GM12801 (cell line): Measurements from ENCODE around the gene STBD1.

Experiments
- TF ChIP-seq, protein P1 (sequence below): IDR thresholded peaks from one replicate; pipeline ENCODE4 v1.5.1; 2011; ENCODE audit warnings: control low read depth; ENCODE audit not compliant: insufficient read length; ENCODE audit errors: extremely low read depth

The STBD1 gene

DNA sequence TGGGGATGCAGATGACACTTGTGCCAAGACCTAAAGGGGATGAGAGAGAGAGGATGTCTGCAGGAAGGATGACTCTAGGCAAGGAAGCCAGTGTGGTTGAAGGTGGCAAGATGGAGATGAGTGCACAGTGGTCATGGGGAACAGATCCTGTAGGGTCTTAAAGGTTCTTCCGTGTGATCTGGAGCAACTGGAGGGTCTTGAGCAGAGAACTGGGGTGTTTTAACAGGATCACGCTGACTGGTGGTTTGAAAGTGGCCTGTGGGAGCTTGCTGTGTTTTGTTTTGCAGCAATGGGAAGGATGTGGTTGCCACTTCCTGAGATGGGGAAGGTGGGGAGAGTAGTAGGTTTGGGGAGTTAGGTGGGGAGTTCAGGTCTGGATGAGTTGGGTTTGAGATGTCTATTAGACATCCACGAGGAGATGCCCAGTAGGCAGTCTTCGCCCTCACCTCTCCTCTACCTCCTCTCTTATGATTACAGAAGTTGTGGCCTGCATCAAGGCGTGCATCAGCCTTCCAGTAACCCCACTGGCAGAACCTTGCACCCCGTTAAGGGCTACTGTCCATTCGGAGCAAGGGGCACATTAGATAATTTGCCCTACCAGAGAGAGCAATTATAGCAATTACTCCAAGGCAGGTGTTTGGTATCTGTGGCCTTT lies 1.4 kb upstream of the STBD1 start:
- TF ChIP-seq, protein P1, sequence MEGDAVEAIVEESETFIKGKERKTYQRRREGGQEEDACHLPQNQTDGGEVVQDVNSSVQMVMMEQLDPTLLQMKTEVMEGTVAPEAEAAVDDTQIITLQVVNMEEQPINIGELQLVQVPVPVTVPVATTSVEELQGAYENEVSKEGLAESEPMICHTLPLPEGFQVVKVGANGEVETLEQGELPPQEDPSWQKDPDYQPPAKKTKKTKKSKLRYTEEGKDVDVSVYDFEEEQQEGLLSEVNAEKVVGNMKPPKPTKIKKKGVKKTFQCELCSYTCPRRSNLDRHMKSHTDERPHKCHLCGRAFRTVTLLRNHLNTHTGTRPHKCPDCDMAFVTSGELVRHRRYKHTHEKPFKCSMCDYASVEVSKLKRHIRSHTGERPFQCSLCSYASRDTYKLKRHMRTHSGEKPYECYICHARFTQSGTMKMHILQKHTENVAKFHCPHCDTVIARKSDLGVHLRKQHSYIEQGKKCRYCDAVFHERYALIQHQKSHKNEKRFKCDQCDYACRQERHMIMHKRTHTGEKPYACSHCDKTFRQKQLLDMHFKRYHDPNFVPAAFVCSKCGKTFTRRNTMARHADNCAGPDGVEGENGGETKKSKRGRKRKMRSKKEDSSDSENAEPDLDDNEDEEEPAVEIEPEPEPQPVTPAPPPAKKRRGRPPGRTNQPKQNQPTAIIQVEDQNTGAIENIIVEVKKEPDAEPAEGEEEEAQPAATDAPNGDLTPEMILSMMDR, result no peak

DNA sequence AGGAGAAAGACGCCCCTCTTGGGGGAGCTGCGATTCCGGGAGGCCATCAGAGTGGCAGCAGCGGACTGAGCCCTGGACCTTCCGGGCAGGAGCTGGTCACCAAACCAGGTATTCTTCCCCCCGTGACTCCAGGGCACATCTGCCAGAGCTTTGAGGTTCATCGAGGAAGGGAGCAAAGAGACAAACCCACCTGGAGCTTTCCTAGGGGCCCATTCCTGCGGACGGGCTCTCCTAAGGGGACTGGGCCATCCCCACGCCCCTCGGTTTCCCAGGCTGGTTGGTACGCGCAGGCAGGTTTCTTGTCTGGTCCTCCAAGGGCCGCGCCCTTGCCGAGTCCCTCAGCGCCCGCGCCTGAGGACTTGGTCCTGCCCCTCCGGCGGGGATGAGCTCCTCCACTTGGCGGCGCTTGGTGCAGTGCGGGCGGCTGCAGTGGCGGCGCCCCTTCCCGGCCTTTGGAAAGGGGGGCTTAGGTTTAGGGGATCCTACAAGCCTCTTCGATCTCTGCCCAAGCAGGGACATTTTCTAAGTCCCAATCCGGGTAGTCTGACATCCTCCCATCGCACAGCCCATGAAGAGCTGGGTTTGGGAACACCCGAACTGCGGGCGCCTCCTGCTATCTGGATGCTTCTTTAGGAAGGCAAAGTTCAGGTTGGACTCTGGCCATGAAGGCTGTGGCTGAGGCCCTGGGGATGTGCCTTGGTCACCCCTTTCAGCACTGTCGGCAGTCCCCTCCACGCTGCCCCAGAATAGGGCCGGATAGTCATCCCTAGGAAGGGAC lies 538 bp downstream of the STBD1 start:
- TF ChIP-seq, protein P1, result no peak

DNA sequence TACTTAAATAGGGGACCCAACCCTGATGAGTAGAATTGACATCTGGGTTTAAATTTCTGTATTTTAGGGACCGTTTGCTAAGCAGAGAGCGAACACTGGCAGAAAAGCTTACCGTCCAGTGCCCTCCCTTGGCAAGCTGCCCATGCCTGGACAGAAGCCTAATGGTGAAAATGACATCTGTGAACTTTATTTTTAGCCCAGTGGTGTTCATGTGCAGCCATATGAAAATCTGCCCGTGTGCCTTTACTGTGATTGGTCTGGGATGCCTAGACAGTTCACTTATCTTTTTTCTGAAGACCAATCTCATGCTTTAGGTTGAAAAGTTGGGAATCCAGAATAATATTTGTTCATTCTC lies 1.1 kb downstream of the STBD1 start:
- TF ChIP-seq, protein P1, result no peak

- TF ChIP-seq, protein P1, result no peak
These were observed 2.0 kb downstream of the STBD1 start for GRCh38 chr4:76308548-76308947.

GRCh38 chr4:76309939-76310550 lies 3.5 kb downstream of the STBD1 start:
- TF ChIP-seq, protein P1, result no peak

GRCh38 chr4:76310683-76311082 lies 4.2 kb downstream of the STBD1 start:
- TF ChIP-seq, protein P1, result no peak

- TF ChIP-seq, protein P1, result no peak
These were observed 5.4 kb downstream of the STBD1 start for GRCh38 chr4:76311896-76312331.
